ENCODE results near the gene CTNNBL1. TPM values are rescaled to one million over a fixed set of nuclear protein-coding genes. Genes with fewer than 3 reads are reported as not detected.

The CTNNBL1 gene
- total and polyA plus RNA-seq, 11 donors = 22.6 to 68.9 (median 50.5) TPM

- peaks cover 17 to 81% (median 30%) of the 10 kb centered on the region in 9 donors for H3K27me3 ChIP-seq
- DNase-seq = no peak
- H3K27ac ChIP-seq = no peak overlapping the region
- no peak for TF ChIP-seq POLR2A (IDR thresholded peaks at IDR 0.05)
- TF ChIP-seq, protein P1, sequence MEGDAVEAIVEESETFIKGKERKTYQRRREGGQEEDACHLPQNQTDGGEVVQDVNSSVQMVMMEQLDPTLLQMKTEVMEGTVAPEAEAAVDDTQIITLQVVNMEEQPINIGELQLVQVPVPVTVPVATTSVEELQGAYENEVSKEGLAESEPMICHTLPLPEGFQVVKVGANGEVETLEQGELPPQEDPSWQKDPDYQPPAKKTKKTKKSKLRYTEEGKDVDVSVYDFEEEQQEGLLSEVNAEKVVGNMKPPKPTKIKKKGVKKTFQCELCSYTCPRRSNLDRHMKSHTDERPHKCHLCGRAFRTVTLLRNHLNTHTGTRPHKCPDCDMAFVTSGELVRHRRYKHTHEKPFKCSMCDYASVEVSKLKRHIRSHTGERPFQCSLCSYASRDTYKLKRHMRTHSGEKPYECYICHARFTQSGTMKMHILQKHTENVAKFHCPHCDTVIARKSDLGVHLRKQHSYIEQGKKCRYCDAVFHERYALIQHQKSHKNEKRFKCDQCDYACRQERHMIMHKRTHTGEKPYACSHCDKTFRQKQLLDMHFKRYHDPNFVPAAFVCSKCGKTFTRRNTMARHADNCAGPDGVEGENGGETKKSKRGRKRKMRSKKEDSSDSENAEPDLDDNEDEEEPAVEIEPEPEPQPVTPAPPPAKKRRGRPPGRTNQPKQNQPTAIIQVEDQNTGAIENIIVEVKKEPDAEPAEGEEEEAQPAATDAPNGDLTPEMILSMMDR (IDR thresholded peaks at IDR 0.05) = no peak
- H3K9me3 ChIP-seq = no peaks in the 10 kb centered on the region
- no peak overlapping the region for H3K4me3 ChIP-seq
- ATAC-seq = no peak
- peaks cover 0 to 13% (median 5%) of the 10 kb centered on the region in 12 donors for H3K4me1 ChIP-seq
- H3K36me3 ChIP-seq = no peaks in the 10 kb centered on the region
- intact Hi-C loops (cut with DNase I) = loop anchor here in 6 of 10 donors (5.0 to 10.0 kb wide), 4 partner anchors 87 to 320 kb away; no protein-coding TSS in a partner anchor
- WGBS, 4 donors = 59 to 73% (median 67%) methylated on average over 8 of the region's 8 CpGs
Observed at GRCh38 chr20:37904845-37905373, 211.1 kb downstream of the CTNNBL1 start.

DNA sequence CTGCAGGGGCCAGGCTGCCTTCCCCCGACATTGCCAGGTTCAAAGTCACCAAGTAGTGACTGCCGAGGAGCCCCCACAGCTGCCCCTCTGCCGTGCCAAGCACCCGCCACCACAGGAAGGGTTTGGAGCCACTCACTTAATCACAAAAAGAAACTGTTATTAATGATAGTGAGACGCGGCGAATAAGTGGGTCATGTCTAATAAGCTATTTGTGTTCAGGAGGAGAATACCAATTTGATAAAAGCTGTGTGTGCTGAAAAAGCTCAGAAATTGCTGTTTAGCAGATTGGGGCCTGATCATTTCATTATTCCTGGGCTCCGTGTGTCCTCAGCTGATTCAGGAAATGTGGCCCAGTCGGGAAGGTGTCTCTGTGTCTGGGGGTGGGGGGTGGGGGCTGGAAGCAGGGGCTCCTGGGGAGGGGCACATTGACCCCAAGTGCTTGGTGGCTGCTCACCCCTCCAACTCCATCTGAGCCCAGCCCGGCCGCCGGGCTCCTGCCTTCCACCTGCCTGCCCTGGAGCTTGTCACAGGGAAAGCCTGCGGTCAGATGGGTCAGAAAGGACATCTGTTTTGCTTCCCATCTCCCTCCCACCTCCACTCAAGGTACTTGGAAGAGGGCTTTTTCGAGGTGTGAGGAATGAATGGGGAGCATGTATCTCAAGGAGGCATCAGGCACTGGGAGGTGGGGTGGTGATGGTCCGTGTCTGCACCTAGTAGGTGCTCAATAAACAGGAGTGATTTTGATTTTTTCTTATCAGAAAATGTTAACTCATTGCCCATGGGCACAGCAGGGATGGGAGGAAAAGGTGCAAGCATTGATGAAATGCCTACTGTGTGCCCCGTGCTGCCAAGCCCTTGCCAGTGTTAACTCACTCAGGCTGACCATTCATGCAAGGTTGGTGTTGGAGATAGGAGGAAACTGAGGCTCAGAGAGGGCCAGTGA lies 212.1 kb downstream of the CTNNBL1 start:
- ATAC-seq = no peak
- no peaks in the 10 kb centered on the region for H3K36me3 ChIP-seq
- no peak overlapping the region for H3K27ac ChIP-seq
- DNase-seq = no peak
- no peak overlapping the region for H3K4me3 ChIP-seq
- WGBS, 4 donors = 48 to 67% (median 61%) methylated on average over 16 of the region's 16 CpGs
- no peaks in the 10 kb centered on the region for H3K9me3 ChIP-seq
- H3K4me1 ChIP-seq = peaks cover 0 to 13% (median 5%) of the 10 kb centered on the region in 12 donors
- H3K27me3 ChIP-seq = peaks cover 17 to 82% (median 30%) of the 10 kb centered on the region in 9 donors
- intact Hi-C loops (cut with DNase I) = loop anchor here in 3 of 10 donors (5.0 to 10.0 kb wide), 3 partner anchors 86 to 319 kb away; no protein-coding TSS in a partner anchor
- TF ChIP-seq, protein P1 (IDR thresholded peaks at IDR 0.05) = no peak
- TF ChIP-seq POLR2A (IDR thresholded peaks at IDR 0.05) = no peak

GRCh38 chr20:37907330-37907676 lies 213.5 kb downstream of the CTNNBL1 start:
- no peaks in the 10 kb centered on the region for H3K36me3 ChIP-seq
- peaks cover 0 to 12% (median 4%) of the 10 kb centered on the region in 12 donors for H3K4me1 ChIP-seq
- TF ChIP-seq, protein P1 (IDR thresholded peaks at IDR 0.05) = no peak
- no peak for TF ChIP-seq POLR2A (IDR thresholded peaks at IDR 0.05)
- no peaks in the 10 kb centered on the region for H3K9me3 ChIP-seq
- no peak overlapping the region for H3K4me3 ChIP-seq
- ATAC-seq (no peak), DNase-seq (no peak)
- intact Hi-C loops (cut with DNase I) = loop anchor here in 3 of 10 donors (5.0 to 10.0 kb wide), 3 partner anchors 85 to 317 kb away; no protein-coding TSS in a partner anchor
- 45 to 55% (median 50%) methylated on average over 3 of the region's 3 CpGs for WGBS, 4 donors
- H3K27me3 ChIP-seq = peaks cover 15 to 73% (median 26%) of the 10 kb centered on the region in 9 donors
- no peak overlapping the region for H3K27ac ChIP-seq

Measured in heart left ventricle (tissue), 16 donors.